SH-SY5Y (cell line): ENCODE data around the gene OR1L1.

Experiments
- GATA2 ChIP-seq: IDR thresholded peaks from 2 replicates; pipeline ENCODE4 v1.6.1; 2011; ENCODE audit warnings: mild to moderate bottlenecking, low read depth, low read length
- GATA3 ChIP-seq: IDR thresholded peaks from 2 replicates; pipeline ENCODE4 v1.6.1; 2011; ENCODE audit warnings: low read depth, mild to moderate bottlenecking, low read length, moderate library complexity

Gene OR1L1

GRCh38 chr9:122661416-122661815 is at the start of gene OR1L1:
TSS of gene OR1L1 (plus strand) at chr9:122661716. CDS start at chr9:122661716, 0 bp downstream.
- TF ChIP-seq GATA3: no peak
- no peak for TF ChIP-seq GATA2

GRCh38 chr9:122614362-122614761 is 47.2 kb upstream of the OR1L1 start, which contains the start of gene OR1Q1:
TSS of gene OR1Q1 (plus strand) at chr9:122614738. CDS start at chr9:122614738, 0 bp downstream.
- TF ChIP-seq GATA2 (no peak), GATA3 (no peak)

GRCh38 chr9:122619996-122620395 is 41.5 kb upstream of the OR1L1 start:
- TF ChIP-seq GATA2 (no peak), GATA3 (no peak)

GRCh38 chr9:122642226-122642625 is 19.3 kb upstream of the OR1L1 start:
- no peak for TF ChIP-seq GATA3
- no peak for TF ChIP-seq GATA2

GRCh38 chr9:122656378-122656777 is 5.1 kb upstream of the OR1L1 start:
- TF ChIP-seq GATA2 (no peak), GATA3 (no peak)

- TF ChIP-seq GATA2 (no peak), GATA3 (no peak)
These were observed 4.0 kb upstream of the OR1L1 start, which contains the start of gene OR1B1 for GRCh38 chr9:122657527-122657926. TSS of gene OR1B1 (minus strand) at chr9:122657627.

GRCh38 chr9:122672481-122672880 is 11.0 kb downstream of the OR1L1 start:
- TF ChIP-seq GATA2 (no peak), GATA3 (no peak)

- no peak for TF ChIP-seq GATA2
These were observed 23.3 kb downstream of the OR1L1 start for GRCh38 chr9:122684851-122685250.

- TF ChIP-seq GATA2: no peak
- TF ChIP-seq GATA3: no peak
These were observed 34.2 kb downstream of the OR1L1 start for GRCh38 chr9:122695696-122696095.
